ENCODE data around the gene MBD3.

GRCh38 chr19:1593501-1593772 is 772 bp upstream of the MBD3 start:
- no peak for TF ChIP-seq CTCF (IDR thresholded peaks at IDR 0.05; ENCODE audit: low read length)
- no peak for TF ChIP-seq EZH2 (optimal IDR thresholded peaks at IDR 0.05; ENCODE audit: low read depth, low read length)
